ENCODE results near the gene HORMAD1.
"Not testable (repeated sequence)": the region's sequence is repeated elsewhere in the genome, so short reads cannot be mapped to it uniquely, and the experiment has no call there.

DNA sequence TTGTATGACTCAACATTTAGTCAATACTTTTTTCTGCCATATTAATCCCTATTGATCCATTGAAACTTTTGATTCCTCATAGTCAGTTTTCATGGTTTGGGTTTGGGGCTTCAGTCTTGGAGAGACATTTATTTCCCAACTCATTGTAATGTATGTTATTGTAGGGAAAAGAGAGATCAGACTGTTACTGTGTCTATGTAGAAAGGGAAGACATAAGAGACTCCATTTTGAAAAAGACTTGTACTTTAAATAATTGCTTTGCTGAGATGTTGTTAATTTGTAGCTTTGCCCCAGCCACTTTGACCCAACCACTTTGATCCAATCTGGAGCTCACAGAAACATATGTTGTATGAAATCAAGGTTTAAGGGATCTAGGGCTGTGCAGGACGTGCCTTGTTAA, 11.7 kb downstream of the HORMAD1 start:
- TF ChIP-seq, protein P1, sequence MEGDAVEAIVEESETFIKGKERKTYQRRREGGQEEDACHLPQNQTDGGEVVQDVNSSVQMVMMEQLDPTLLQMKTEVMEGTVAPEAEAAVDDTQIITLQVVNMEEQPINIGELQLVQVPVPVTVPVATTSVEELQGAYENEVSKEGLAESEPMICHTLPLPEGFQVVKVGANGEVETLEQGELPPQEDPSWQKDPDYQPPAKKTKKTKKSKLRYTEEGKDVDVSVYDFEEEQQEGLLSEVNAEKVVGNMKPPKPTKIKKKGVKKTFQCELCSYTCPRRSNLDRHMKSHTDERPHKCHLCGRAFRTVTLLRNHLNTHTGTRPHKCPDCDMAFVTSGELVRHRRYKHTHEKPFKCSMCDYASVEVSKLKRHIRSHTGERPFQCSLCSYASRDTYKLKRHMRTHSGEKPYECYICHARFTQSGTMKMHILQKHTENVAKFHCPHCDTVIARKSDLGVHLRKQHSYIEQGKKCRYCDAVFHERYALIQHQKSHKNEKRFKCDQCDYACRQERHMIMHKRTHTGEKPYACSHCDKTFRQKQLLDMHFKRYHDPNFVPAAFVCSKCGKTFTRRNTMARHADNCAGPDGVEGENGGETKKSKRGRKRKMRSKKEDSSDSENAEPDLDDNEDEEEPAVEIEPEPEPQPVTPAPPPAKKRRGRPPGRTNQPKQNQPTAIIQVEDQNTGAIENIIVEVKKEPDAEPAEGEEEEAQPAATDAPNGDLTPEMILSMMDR (conservative IDR thresholded peaks at IDR 0.05 in 1 of 2, IDR thresholded peaks at IDR 0.05 in 1 of 2; ENCODE audit: low read depth in 1 of 2, low read length in 2 of 2): not testable (repeated sequence)
- TF ChIP-seq EZH2 (IDR thresholded peaks at IDR 0.05; ENCODE audit: low read length, missing control alignments): not testable (repeated sequence)

Data from fibroblast of lung (primary cell).